Choroid plexus epithelial cell (primary cell): ENCODE measurements around the gene PSMD1.

Experiments used
- DNase-seq: peaks from one replicate; pipeline ENCODE4 v3.0.0-alpha.2; 2010; ENCODE audit warnings: low read depth
- H3K4me3 ChIP-seq: 2 replicates; pipeline ENCODE4 v1.5.1; 2011; ENCODE audit warnings: low read depth, mild to moderate bottlenecking, control low read depth, low read length, moderate library complexity
- CTCF ChIP-seq: conservative IDR thresholded peaks from 2 replicates; pipeline ENCODE4 v1.5.1; 2011; ENCODE audit warnings: low read depth, mild to moderate bottlenecking, control low read depth, inconsistent platforms, low read length, moderate library complexity

The PSMD1 gene

GRCh38 chr2:231049286-231050017, 7.2 kb upstream of the PSMD1 start:
- TF ChIP-seq CTCF: no peak
- no peak overlapping the region for H3K4me3 ChIP-seq
- no peak for DNase-seq

GRCh38 chr2:231050018-231050901, 6.4 kb upstream of the PSMD1 start:
- no peak for TF ChIP-seq CTCF
- no peak for DNase-seq
- no peak overlapping the region for H3K4me3 ChIP-seq

- DNase-seq: no peak
- TF ChIP-seq CTCF: no peak
- no peak overlapping the region for H3K4me3 ChIP-seq
Measured at GRCh38 chr2:231051116-231051515, 5.6 kb upstream of the PSMD1 start.

- TF ChIP-seq CTCF: peak; percentile 92
- DNase-seq: peak; percentile 87
- H3K4me3 ChIP-seq: peak overlapping the region; percentile 61
Measured at GRCh38 chr2:231052494-231053451, 3.9 kb upstream of the PSMD1 start.

GRCh38 chr2:231053846-231054245, 2.8 kb upstream of the PSMD1 start:
- no peak for DNase-seq
- TF ChIP-seq CTCF: no peak
- H3K4me3 ChIP-seq: no peak overlapping the region

- DNase-seq: peak; percentile 61
Measured at GRCh38 chr2:231057590-231057989, 923 bp downstream of the PSMD1 start.

More at GRCh38 chr2:231057590-231057989, 923 bp downstream of the PSMD1 start:
- no peak for TF ChIP-seq CTCF
- peak overlapping the region; percentile 96 for H3K4me3 ChIP-seq
